Measurements from ENCODE around the gene UBE2G2. TPM values are rescaled to one million over a fixed set of nuclear protein-coding genes. Genes with fewer than 3 reads are reported as not detected.

Gene UBE2G2
- total RNA-seq, 1 experiment from 2014 or later, result 126 TPM

DNA sequence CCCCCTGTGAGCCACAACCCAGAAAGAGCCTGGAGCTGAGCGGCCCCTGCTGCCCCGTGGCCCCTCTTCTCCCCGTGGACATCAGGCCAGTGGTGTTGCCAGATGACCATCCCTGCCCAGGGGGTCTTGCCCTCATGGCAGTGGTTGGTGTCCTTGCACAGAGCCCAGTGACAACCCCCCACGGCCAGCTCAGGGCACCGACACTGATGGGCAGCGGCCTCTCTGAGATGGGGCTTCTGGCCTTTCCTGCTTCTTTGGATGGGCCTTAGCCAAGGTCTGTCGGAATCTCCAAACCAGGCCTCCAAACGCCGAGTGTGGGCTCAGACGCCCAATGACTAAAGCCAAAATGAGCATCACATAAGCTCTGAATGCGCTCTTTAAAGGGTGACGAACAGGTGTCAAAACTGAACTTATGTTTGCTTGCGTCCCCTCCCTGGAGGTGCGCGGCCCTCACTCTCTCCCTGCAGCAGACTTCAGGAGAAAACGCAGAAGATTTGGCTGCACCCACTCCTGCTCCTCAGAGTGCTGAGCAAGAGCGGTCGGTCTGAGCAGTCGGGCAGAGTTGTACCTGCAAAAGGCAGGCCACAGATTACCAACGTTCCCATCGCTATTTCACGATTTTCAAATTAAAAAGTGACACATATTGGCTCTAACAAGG is 41.9 kb downstream of the UBE2G2 start:
- no peaks in the 10 kb centered on the region for H3K27me3 ChIP-seq (ENCODE audit: low read length)
- no peaks in the 10 kb centered on the region for H3K4me1 ChIP-seq (ENCODE audit: low read length)
- H3K27ac ChIP-seq (ENCODE audit: low read length), result no peak overlapping the region
- no peaks in the 10 kb centered on the region for H3K9me3 ChIP-seq (ENCODE audit: low read length)
- H3K79me2 ChIP-seq (ENCODE audit: low read length), result no peaks in the 10 kb centered on the region
- H2AFZ ChIP-seq (ENCODE audit: low read length), result no peak overlapping the region
- peaks cover 3% of the 10 kb centered on the region; the same call in 1 of the 2 replicates for H4K20me1 ChIP-seq (ENCODE audit: insufficient read depth, low read depth, low read length)
- no peaks in the 10 kb centered on the region for H3K9me2 ChIP-seq (replicated peaks; ENCODE audit: insufficient read depth, low read length)
- H3K4me2 ChIP-seq (ENCODE audit: low read depth, low read length, poor library complexity, severe bottlenecking), result no peak overlapping the region
- no peak overlapping the region for H3K4me3 ChIP-seq (ENCODE audit: low read length)
- DNase-seq, result no peak
- H3K9ac ChIP-seq (ENCODE audit: low read length), result no peak overlapping the region
- H3K36me3 ChIP-seq (ENCODE audit: insufficient read depth, low read length), result no peaks in the 10 kb centered on the region

DNA sequence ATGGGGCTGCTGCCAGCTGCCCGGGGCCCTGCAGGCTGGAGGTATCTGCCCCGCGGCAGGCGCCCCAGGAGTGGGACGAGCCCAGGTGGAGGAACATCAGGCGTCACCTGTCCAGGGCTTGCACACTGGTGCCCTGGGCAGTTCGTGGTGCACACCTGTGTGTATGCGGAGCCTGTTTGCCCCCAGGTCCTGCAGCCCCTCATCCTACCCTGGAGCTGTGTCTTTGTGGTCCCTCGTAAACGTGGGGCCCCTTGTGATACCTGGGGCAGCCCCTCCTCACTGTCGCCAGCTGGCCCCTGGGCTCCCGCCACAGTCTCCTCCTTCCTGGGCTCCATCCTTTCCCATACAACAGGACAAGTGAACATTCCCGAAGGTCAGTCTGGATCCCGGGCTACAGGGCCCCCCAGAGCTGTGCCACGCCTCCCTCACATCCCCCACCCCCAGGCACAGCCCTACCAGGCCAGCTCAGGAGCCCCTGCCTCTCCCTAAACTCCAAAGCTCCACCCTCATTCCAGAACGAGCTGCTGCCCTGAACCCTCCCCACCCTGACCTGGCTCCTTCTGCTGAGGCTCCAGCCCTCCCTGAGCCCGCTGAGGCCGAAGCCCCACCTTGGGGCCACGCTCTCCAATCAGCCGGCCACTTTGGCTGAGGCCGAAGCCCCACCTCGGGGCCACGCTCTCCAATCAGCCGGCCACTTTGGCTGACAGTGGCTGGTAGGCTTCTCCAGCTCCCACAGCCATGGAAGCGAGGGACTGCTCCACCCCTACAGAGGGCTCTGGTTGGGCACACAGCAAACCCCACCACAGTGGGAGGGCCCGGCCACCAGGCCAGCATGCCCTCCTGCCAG is 42.6 kb downstream of the UBE2G2 start:
- Histone ChIP-seq H3K36me3 (ENCODE audit: insufficient read depth, low read length) (no peaks in the 10 kb centered on the region), H3K27me3 (ENCODE audit: low read length) (no peaks in the 10 kb centered on the region), H3K4me2 (ENCODE audit: low read depth, low read length, poor library complexity, severe bottlenecking) (no peak overlapping the region), H3K4me3 (ENCODE audit: low read length) (no peak overlapping the region), H3K4me1 (ENCODE audit: low read length) (no peaks in the 10 kb centered on the region), H3K9me3 (ENCODE audit: low read length) (no peaks in the 10 kb centered on the region), H4K20me1 (ENCODE audit: insufficient read depth, low read depth, low read length) (peaks cover 3% of the 10 kb centered on the region; the same call in 1 of the 2 replicates), H3K9ac (ENCODE audit: low read length) (no peak overlapping the region), H3K27ac (ENCODE audit: low read length) (no peak overlapping the region), H3K9me2 (replicated peaks; ENCODE audit: insufficient read depth, low read length) (no peaks in the 10 kb centered on the region), H2AFZ (ENCODE audit: low read length) (no peak overlapping the region), H3K79me2 (ENCODE audit: low read length) (no peaks in the 10 kb centered on the region)
- no peak for DNase-seq

- H4K20me1 ChIP-seq (ENCODE audit: insufficient read depth, low read depth, low read length), result peaks cover 3% of the 10 kb centered on the region; the same call in 1 of the 2 replicates
- no peaks in the 10 kb centered on the region for H3K27me3 ChIP-seq (ENCODE audit: low read length)
- no peak for DNase-seq
- no peak overlapping the region for H2AFZ ChIP-seq (ENCODE audit: low read length)
- H3K9ac ChIP-seq (ENCODE audit: low read length), result no peak overlapping the region
- no peak overlapping the region for H3K4me2 ChIP-seq (ENCODE audit: low read depth, low read length, poor library complexity, severe bottlenecking)
- H3K36me3 ChIP-seq (ENCODE audit: insufficient read depth, low read length), result no peaks in the 10 kb centered on the region
- H3K9me3 ChIP-seq (ENCODE audit: low read length), result no peaks in the 10 kb centered on the region
- no peaks in the 10 kb centered on the region for H3K4me1 ChIP-seq (ENCODE audit: low read length)
- H3K27ac ChIP-seq (ENCODE audit: low read length), result no peak overlapping the region
- no peaks in the 10 kb centered on the region for H3K79me2 ChIP-seq (ENCODE audit: low read length)
- no peaks in the 10 kb centered on the region for H3K9me2 ChIP-seq (replicated peaks; ENCODE audit: insufficient read depth, low read length)
- H3K4me3 ChIP-seq (ENCODE audit: low read length), result no peak overlapping the region
Observed at GRCh38 chr21:44758141-44758561, 43.5 kb downstream of the UBE2G2 start.

GRCh38 chr21:44757731-44758130 is 43.9 kb downstream of the UBE2G2 start:
- no peaks in the 10 kb centered on the region for H3K79me2 ChIP-seq (ENCODE audit: low read length)
- H3K4me3 ChIP-seq (ENCODE audit: low read length), result no peak overlapping the region
- H3K4me1 ChIP-seq (ENCODE audit: low read length), result no peaks in the 10 kb centered on the region
- no peaks in the 10 kb centered on the region for H3K9me2 ChIP-seq (replicated peaks; ENCODE audit: insufficient read depth, low read length)
- no peak overlapping the region for H3K27ac ChIP-seq (ENCODE audit: low read length)
- H3K9ac ChIP-seq (ENCODE audit: low read length), result no peak overlapping the region
- H3K9me3 ChIP-seq (ENCODE audit: low read length), result no peaks in the 10 kb centered on the region
- no peak overlapping the region for H2AFZ ChIP-seq (ENCODE audit: low read length)
- H3K36me3 ChIP-seq (ENCODE audit: insufficient read depth, low read length), result no peaks in the 10 kb centered on the region
- H3K27me3 ChIP-seq (ENCODE audit: low read length), result no peaks in the 10 kb centered on the region
- no peak for DNase-seq
- H3K4me2 ChIP-seq (ENCODE audit: low read depth, low read length, poor library complexity, severe bottlenecking), result no peak overlapping the region
- peaks cover 3% of the 10 kb centered on the region; the same call in 1 of the 2 replicates for H4K20me1 ChIP-seq (ENCODE audit: insufficient read depth, low read depth, low read length)

GRCh38 chr21:44756423-44757185 is 45.0 kb downstream of the UBE2G2 start:
- Histone ChIP-seq H2AFZ (ENCODE audit: low read length) (no peak overlapping the region), H3K9me2 (replicated peaks; ENCODE audit: insufficient read depth, low read length) (no peaks in the 10 kb centered on the region), H3K4me3 (ENCODE audit: low read length) (no peak overlapping the region), H3K4me2 (ENCODE audit: low read depth, low read length, poor library complexity, severe bottlenecking) (no peak overlapping the region), H3K36me3 (ENCODE audit: insufficient read depth, low read length) (no peaks in the 10 kb centered on the region), H4K20me1 (ENCODE audit: insufficient read depth, low read depth, low read length) (peaks cover 3% of the 10 kb centered on the region; the same call in 1 of the 2 replicates), H3K9ac (ENCODE audit: low read length) (no peak overlapping the region), H3K27me3 (ENCODE audit: low read length) (no peaks in the 10 kb centered on the region), H3K4me1 (ENCODE audit: low read length) (no peaks in the 10 kb centered on the region), H3K27ac (ENCODE audit: low read length) (no peak overlapping the region), H3K9me3 (ENCODE audit: low read length) (no peaks in the 10 kb centered on the region), H3K79me2 (ENCODE audit: low read length) (no peaks in the 10 kb centered on the region)
- DNase-seq, result no peak

DNA sequence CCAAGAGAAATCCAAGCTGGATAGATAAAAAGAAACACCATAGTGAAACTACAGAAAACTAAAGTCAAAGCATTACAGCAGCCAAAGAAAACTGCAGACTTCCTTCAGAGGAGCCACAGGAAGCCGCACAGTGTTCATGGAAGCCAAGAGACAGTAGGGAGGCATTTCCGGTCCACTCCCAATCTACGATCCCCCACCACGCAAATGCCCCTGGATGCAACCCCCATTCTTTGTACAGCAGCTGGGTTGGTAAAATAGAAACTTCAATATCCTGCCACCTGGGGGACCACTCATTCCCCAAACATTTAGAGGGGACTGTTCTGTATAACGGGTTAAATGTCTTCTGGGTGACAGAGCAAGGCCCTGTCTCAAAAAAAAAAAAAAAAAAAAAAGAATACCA is 46.4 kb downstream of the UBE2G2 start:
- peak; percentile 79 for DNase-seq
- Histone ChIP-seq H3K9me2 (replicated peaks; ENCODE audit: insufficient read depth, low read length) (no peaks in the 10 kb centered on the region), H3K79me2 (ENCODE audit: low read length) (no peaks in the 10 kb centered on the region), H3K4me3 (ENCODE audit: low read length) (no peak overlapping the region), H2AFZ (ENCODE audit: low read length) (no peak overlapping the region), H3K9ac (ENCODE audit: low read length) (no peak overlapping the region), H3K27me3 (ENCODE audit: low read length) (no peaks in the 10 kb centered on the region), H3K4me2 (ENCODE audit: low read depth, low read length, poor library complexity, severe bottlenecking) (peak overlapping the region; percentile 23), H4K20me1 (ENCODE audit: insufficient read depth, low read depth, low read length) (peaks cover 3% of the 10 kb centered on the region; the same call in 1 of the 2 replicates), H3K36me3 (ENCODE audit: insufficient read depth, low read length) (no peaks in the 10 kb centered on the region), H3K27ac (ENCODE audit: low read length) (no peak overlapping the region), H3K9me3 (ENCODE audit: low read length) (no peaks in the 10 kb centered on the region), H3K4me1 (ENCODE audit: low read length) (no peaks in the 10 kb centered on the region)

GRCh38 chr21:44753357-44753756 is 48.3 kb downstream of the UBE2G2 start:
- Histone ChIP-seq H3K9me3 (ENCODE audit: low read length) (no peaks in the 10 kb centered on the region), H2AFZ (ENCODE audit: low read length) (no peak overlapping the region), H4K20me1 (ENCODE audit: insufficient read depth, low read depth, low read length) (no peaks in the 10 kb centered on the region; the same call in 1 of the 2 replicates), H3K27ac (ENCODE audit: low read length) (no peak overlapping the region), H3K4me3 (ENCODE audit: low read length) (no peak overlapping the region), H3K4me1 (ENCODE audit: low read length) (no peaks in the 10 kb centered on the region), H3K27me3 (ENCODE audit: low read length) (no peaks in the 10 kb centered on the region), H3K9me2 (replicated peaks; ENCODE audit: insufficient read depth, low read length) (no peaks in the 10 kb centered on the region), H3K4me2 (ENCODE audit: low read depth, low read length, poor library complexity, severe bottlenecking) (no peak overlapping the region), H3K36me3 (ENCODE audit: insufficient read depth, low read length) (no peaks in the 10 kb centered on the region), H3K79me2 (ENCODE audit: low read length) (no peaks in the 10 kb centered on the region), H3K9ac (ENCODE audit: low read length) (no peak overlapping the region)
- no peak for DNase-seq
